Testis (tissue), 2 donors: ENCODE measurements around the gene OXCT1.

Experiments used
- POLR2A ChIP-seq: fragments of 450-650 bp; IDR thresholded peaks from one replicate; pipeline ENCODE4 v1.6.1; 2017; ENCODE audit warnings: antibody characterized with exemption, mild to moderate bottlenecking, moderate library complexity
- TF ChIP-seq, protein P1 (sequence below), 3 experiments: fragments of 450-650 bp in 2 of 3; fragments of 200-600 bp in 1 of 3; sonication (generic) in 1 of 3; IDR thresholded peaks; one replicate each; pipeline ENCODE4 v1.5.1; 2016 to 2019; ENCODE audit warnings: antibody characterized with exemption in 3 of 3, mild to moderate bottlenecking in 2 of 3, moderate library complexity in 1 of 3

DNA sequence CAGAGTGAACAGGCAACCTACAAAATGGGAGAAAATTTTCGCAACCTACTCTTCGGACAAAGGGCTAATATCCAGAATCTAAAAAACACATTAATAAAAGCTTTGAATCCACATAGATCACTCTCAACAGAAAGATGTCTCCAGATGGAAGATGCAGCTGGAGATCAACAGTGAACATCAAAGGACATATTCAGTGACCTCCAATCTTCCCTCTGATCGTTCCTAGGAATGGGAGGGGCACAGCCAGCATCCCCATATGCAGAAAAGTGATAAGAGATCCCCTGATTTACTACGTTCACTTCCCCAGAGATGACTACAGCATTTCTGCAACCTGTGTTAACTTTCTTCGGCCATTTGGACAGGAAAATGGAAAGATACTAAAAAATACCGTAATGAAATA, 21.2 kb downstream of the OXCT1 start:
- TF ChIP-seq, protein P1, sequence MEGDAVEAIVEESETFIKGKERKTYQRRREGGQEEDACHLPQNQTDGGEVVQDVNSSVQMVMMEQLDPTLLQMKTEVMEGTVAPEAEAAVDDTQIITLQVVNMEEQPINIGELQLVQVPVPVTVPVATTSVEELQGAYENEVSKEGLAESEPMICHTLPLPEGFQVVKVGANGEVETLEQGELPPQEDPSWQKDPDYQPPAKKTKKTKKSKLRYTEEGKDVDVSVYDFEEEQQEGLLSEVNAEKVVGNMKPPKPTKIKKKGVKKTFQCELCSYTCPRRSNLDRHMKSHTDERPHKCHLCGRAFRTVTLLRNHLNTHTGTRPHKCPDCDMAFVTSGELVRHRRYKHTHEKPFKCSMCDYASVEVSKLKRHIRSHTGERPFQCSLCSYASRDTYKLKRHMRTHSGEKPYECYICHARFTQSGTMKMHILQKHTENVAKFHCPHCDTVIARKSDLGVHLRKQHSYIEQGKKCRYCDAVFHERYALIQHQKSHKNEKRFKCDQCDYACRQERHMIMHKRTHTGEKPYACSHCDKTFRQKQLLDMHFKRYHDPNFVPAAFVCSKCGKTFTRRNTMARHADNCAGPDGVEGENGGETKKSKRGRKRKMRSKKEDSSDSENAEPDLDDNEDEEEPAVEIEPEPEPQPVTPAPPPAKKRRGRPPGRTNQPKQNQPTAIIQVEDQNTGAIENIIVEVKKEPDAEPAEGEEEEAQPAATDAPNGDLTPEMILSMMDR (IDR thresholded peaks at IDR 0.05): no peak
- TF ChIP-seq POLR2A: no peak
